Small intestine (tissue), 7 donors: ENCODE data around the gene TNFRSF1A. TPM values are rescaled to one million over a fixed set of nuclear protein-coding genes. Genes with fewer than 3 reads are reported as not detected.
A peak's percentile ranks its signal among the peaks of the same experiment; 100 is the strongest.
"Not testable (repeated sequence)": the region's sequence is repeated elsewhere in the genome, so short reads cannot be mapped to it uniquely, and the experiment has no call there.

ENCODE experiments used
- DNase-seq, 2 donors: peaks; one replicate each; pipeline versions ENCODE4 v3.0.0 to v3.0.0-alpha.2; 2013
- FAIRE-seq: peaks from 2 replicates; lab custom pipeline; 2012; peaks lifted over from hg19 to GRCh38; lab: Jason Lieb, UNC
- H3K27ac ChIP-seq, 3 donors: one replicate each; pipeline ENCODE4 v1.5.1; 2013; ENCODE audit warnings: low read length in 2 of 3, mild to moderate bottlenecking in 2 of 3, control low read depth in 1 of 3, inconsistent platforms in 1 of 3, low read depth in 1 of 3, moderate library complexity in 1 of 3
- H3K27me3 ChIP-seq, 3 donors: one replicate each; pipeline ENCODE4 v1.6.1; 2013; ENCODE audit warnings: low read length in 3 of 3, inconsistent platforms in 1 of 3; ENCODE audit not compliant: control insufficient read depth in 3 of 3, insufficient read depth in 3 of 3
- H3K36me3 ChIP-seq, 3 donors: one replicate each; pipeline ENCODE4 v1.6.1; 2013; ENCODE audit warnings: low read length in 3 of 3, inconsistent platforms in 1 of 3, low read depth in 1 of 3, mild to moderate bottlenecking in 1 of 3, moderate library complexity in 1 of 3; ENCODE audit not compliant: control insufficient read depth in 3 of 3, insufficient read depth in 2 of 3
- H3K4me1 ChIP-seq, 3 donors: one replicate each; pipeline ENCODE4 v1.6.1; 2013; ENCODE audit warnings: low read length in 2 of 3, inconsistent platforms in 1 of 3, low read depth in 1 of 3, mild to moderate bottlenecking in 1 of 3, moderate library complexity in 1 of 3; ENCODE audit not compliant: control insufficient read depth in 3 of 3, insufficient read depth in 2 of 3
- H3K4me3 ChIP-seq, 3 donors: one replicate each; pipeline ENCODE4 v1.5.1; 2013; ENCODE audit warnings: low read length in 3 of 3, control low read depth in 1 of 3, inconsistent platforms in 1 of 3, low read depth in 1 of 3, mild to moderate bottlenecking in 1 of 3, moderate library complexity in 1 of 3
- H3K9me3 ChIP-seq, 2 donors: one replicate each; pipeline ENCODE4 v1.6.1; 2013; ENCODE audit warnings: low read depth in 1 of 2, low read length in 1 of 2; ENCODE audit not compliant: control insufficient read depth in 2 of 2, insufficient read depth in 1 of 2
- WGBS, 3 donors: extraction: QIAGEN DNeasy Blood & Tissue Kit; methylation state at CpG; one replicate each; pipeline ENCODE4 v1.1.7; 2013; 5-methylcytosine and 5-hydroxymethylcytosine counted together
- polyA plus RNA-seq, 4 donors: library from polyadenylated mRNA; stranded (reverse) in 3 of 4; unstranded in 1 of 4; fragments of 200-250 nt in 3 of 4; fragments of 120-200 nt in 1 of 4; gene quantifications; one replicate each; pipeline versions ENCODE4 v1.2.1 to v1.2.3, GENCODE V29; 2013
- donor health status: healthy with polysubstance abuse.
- donor health status: control.
- donor health status: control.
- donor health status: Bipolar disorder and iron deficiency.
- donor health status: healthy.

Gene TNFRSF1A
- polyA plus RNA-seq, 4 donors, result 77.2 to 108 (median 97.6) TPM

DNA sequence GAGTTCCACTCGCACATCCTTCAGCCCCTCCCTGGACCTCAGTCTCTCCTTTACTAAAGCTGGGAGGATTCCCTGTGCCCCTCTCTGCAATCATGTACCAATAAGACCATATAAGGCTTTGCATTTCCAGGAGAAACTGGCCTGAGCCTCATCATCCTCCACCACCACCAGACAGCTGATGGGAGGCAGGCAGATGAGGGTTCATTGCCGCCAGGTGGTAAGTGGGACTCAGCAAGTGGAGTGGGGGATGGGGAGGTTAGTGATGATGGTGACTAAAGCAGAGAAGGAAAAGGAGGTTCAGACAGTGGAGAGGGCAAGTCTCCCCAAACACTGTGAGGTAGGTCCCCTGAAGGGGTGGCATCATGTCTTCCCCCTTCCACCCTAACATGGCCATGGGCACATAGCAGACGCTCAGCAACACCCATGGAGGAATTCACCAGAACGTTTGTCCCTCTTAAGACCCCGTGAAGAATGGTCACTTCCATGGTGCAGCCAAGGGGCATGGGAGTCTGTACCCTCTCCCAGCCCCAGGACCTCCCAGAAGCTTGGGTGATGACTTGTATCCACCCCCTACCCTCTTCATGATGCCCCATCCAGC, 4.5 kb upstream of the TNFRSF1A start:
- peaks cover 0 to 2% (median 0%) of the 10 kb centered on the region in 3 donors for H3K36me3 ChIP-seq
- peak overlapping the region; percentile 83 to 90 (median 87) for H3K27ac ChIP-seq
- no peaks in the 10 kb centered on the region for H3K27me3 ChIP-seq
- DNase-seq (peak in 1 of 2 donors; percentile 39), FAIRE-seq (no peak)
- H3K4me1 ChIP-seq, result peaks cover 6 to 39% (median 6%) of the 10 kb centered on the region in 3 donors
- 75 to 80% (median 78%) methylated on average over 5 of the region's 5 CpGs for WGBS, 3 donors
- H3K4me3 ChIP-seq, result no peak overlapping the region
- H3K9me3 ChIP-seq, result no peaks in the 10 kb centered on the region

DNA sequence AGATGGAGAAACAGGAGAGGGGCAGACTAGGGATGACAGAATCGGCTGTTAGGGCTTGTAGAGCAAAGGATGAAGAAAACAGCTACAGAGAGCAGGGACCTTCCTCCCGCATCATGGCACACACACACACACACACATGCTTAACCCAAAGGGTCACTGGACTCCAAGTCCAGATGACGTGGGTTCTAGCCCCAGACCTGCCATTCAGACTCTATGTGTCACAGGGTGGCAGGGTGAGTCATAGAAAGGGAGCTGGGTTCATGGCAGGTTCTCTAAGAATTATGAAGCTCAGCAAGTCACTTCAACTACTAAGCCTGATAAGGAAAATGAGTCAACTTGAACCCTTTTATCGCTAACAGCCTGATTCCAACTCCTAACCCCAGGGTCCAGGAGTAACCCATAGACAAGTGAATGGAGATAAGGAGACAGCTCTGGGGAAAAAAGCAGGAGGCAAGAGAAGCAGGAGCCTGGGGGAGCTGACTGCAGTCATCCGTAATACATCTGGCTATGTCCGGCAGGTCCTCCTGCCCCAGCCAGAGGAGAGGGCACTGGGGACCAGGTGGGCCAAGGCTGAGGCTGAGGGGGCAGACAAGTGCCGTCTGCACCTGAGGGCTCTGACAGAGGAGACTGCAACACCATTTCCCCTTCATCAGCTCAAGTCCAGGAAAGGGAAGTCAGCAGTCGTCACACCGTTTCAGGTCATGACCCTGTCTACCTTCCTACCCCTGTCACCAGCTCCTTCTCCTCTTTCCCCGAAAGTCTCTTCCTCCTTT, 3.6 kb upstream of the TNFRSF1A start:
- peak overlapping the region; percentile 83 to 90 (median 87) for H3K27ac ChIP-seq
- 12 to 42% (median 29%) methylated on average over 9 to 10 of the region's 10 CpGs for WGBS, 3 donors
- FAIRE-seq, result peak; percentile 36
- H3K36me3 ChIP-seq, result peaks cover 0 to 8% (median 0%) of the 10 kb centered on the region in 3 donors
- H3K4me3 ChIP-seq, result peak overlapping the region in 1 of 3 donors; percentile 5
- H3K9me3 ChIP-seq, result no peaks in the 10 kb centered on the region
- peaks cover 6 to 39% (median 6%) of the 10 kb centered on the region in 3 donors for H3K4me1 ChIP-seq
- DNase-seq, result peak; percentile 93 to 99
- no peaks in the 10 kb centered on the region for H3K27me3 ChIP-seq

DNA sequence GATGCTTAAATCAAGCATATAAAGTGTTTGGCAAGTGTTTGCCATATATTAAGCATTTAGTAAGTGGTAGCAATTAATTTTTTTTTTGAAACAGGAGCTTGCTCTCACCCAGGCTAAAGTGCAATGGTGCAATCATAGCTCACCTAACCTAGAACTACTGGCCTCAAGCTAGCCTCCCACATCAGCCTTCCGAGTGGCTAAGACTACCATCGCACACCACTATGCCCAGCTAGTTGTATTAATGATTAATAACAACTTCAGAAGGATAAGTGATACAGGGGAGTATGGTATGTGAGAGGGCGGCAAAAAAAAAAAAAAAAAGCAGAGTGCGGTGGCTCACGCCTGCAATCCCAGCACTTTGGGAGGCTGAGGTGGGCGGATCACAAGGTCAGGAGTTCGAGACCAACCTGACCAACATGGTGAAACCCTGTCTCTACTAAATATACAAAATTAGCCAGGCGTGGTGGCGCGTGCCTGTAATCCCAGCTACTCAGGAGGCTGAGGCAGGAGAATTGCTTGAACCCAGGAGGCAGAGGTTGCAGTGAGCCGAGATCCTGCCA, 2.3 kb upstream of the TNFRSF1A start:
- not testable (repeated sequence) for FAIRE-seq, H3K4me3 ChIP-seq, H3K9me3 ChIP-seq, H3K27me3 ChIP-seq
- Histone ChIP-seq H3K36me3 (peaks cover 0 to 16% (median 0%) of the 10 kb centered on the region in 3 donors), H3K27ac (peak overlapping the region; percentile 53 to 80 (median 66)), H3K4me1 (peaks cover 6 to 46% (median 6%) of the 10 kb centered on the region in 3 donors)
- peak in 1 of 2 donors; percentile 70 for DNase-seq
- 76 to 89% (median 82%) methylated on average over 9 to 11 of the region's 11 CpGs for WGBS, 3 donors

DNA sequence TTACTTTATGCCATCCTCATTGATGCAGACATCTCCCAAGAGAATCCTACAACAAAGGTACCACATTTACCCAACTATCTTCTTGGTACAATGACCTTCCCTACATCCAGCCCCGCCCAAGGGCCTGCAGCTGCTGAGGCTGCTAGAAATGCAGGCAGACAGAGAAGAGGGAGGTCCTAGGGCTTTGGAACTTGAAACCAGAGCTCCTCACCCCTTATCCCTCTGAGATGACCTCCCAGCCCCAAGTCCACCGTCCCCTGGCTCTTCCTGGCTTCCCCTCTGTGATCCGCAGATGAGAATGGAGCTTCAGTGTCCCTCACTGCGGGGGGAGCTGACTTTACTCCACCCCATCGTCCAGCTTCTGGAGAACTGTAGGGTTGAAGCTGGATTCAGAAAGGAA, 1.6 kb upstream of the TNFRSF1A start:
- WGBS, 3 donors, result 51 to 54% (median 52%) methylated on average over 5 of the region's 5 CpGs
- Histone ChIP-seq H3K36me3 (peaks cover 0 to 18% (median 0%) of the 10 kb centered on the region in 3 donors), H3K4me1 (peaks cover 6 to 51% (median 6%) of the 10 kb centered on the region in 3 donors), H3K27me3 (no peaks in the 10 kb centered on the region), H3K9me3 (no peaks in the 10 kb centered on the region), H3K4me3 (no peak overlapping the region), H3K27ac (peak overlapping the region; percentile 53 to 80 (median 66))
- FAIRE-seq (no peak), DNase-seq (peak; percentile 71 to 78)

DNA sequence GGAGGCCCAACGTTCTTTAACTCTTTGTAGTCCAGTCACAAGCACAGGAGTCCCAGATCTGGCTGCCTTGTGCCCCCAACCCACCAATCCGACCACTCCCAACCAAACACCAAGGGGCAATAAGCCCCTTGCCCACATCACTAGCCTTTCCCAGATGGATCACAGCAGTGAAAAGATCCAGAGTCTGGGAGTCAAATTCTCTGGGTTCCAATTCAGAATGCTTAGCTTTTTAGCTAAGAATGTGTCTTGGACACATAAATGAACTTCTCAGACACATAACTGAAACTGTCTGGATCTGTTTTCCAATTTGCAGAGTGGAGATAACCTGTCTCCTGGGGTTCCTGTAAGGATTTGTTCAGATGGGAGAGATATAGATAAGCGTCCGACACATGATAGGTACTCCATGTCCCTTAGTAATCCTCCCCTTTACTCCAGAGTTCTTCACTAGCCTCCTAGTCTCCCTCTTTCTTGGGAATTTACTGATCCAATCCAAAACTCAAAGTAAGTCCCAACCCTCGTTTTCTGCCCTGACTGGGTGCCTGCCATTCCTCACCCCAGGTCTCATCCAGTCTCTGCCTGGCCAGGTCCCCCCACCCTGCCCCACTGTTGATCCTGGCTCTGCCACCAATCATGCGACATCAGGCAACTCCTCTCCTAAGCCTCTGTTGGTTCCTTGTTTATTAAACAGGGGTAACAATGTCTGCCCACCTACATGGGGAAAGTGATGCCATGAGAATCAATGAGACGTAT, 439 bp upstream of the TNFRSF1A start:
- Histone ChIP-seq H3K27me3 (no peaks in the 10 kb centered on the region), H3K4me1 (peaks cover 6 to 63% (median 6%) of the 10 kb centered on the region in 3 donors), H3K4me3 (peak overlapping the region; percentile 83 to 96 (median 85)), H3K36me3 (peaks cover 0 to 30% (median 0%) of the 10 kb centered on the region in 3 donors), H3K27ac (peak overlapping the region; percentile 97 to 100 (median 98)), H3K9me3 (no peaks in the 10 kb centered on the region)
- no peak for FAIRE-seq
- DNase-seq, result peak in 1 of 2 donors; percentile 32
- 39 to 49% (median 41%) methylated on average over 7 of the region's 7 CpGs for WGBS, 3 donors

DNA sequence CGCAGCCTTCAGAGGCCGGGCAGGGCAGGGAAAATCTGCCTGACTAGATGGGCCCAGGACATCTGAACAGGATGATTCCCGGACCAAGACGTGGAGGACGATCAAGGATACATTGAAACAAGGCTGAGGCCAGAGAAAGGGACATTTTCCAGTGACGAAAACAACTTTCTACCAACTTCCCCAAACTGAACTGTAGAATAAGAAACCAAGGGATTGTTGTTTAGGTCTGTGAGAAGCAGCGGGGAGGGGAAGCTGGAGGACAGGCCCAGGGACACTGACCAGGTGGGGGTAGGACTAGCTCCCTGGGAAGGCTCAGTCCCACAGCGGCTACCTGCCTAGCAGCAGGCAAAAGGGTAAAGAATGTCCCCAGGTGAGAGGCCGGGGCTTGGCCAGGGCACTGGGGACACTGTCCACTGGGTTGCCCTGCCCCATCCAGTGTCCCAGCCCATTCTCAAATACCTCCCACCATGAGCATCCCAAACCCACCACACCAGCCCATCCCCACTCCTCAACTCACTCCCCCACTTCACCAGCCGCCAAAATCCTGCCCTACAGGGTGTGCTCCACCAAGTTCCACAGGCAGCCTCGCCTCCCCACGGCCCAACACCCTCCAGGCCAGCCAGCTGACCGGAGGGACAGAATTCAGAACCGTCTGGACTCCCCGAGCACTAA, 995 bp downstream of the TNFRSF1A start:
- peak in 1 of 2 donors; percentile 42 for DNase-seq
- Histone ChIP-seq H3K27ac (peak overlapping the region; percentile 97 to 100 (median 98)), H3K4me3 (peak overlapping the region; percentile 83 to 96 (median 85)), H3K9me3 (no peaks in the 10 kb centered on the region), H3K27me3 (no peaks in the 10 kb centered on the region), H3K36me3 (peaks cover 0 to 39% (median 0%) of the 10 kb centered on the region in 3 donors), H3K4me1 (peaks cover 3 to 70% (median 6%) of the 10 kb centered on the region in 3 donors)
- FAIRE-seq, result no peak
- WGBS, 3 donors, result 3 to 4% (median 3%) methylated on average over 15 of the region's 15 CpGs

DNA sequence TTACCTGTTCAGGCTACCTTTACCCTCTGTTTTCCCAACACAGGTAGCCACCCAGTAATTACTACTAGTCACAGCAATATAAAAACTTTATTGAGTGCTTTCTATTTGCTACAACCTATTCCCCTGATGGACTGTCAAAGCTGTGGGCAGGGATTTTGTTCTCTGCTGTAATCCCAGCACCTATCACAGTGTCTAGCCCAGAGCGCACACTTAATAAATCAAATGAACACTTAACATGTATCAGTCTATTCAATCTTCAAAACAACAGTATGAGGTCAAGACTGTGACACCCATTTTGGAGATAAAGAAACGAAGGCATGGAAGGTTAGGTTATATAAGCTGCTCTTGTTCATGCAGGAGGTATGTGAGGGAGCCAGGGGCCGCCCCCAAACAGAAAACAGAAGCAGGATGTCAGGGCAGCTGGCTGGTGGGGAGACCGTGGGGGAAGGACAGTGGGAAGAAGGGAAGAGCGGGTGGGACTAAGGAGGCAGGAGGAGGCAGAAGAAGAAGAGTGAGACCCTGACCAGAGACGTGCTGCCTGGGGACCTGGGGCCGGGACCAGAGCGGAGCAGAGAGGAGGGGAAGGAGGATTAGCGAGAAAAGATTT, 1.7 kb downstream of the TNFRSF1A start:
- Histone ChIP-seq H3K4me3 (peak overlapping the region; percentile 83 to 96 (median 85)), H3K27ac (peak overlapping the region; percentile 97 to 100 (median 98)), H3K36me3 (peaks cover 0 to 45% (median 0%) of the 10 kb centered on the region in 3 donors), H3K27me3 (no peaks in the 10 kb centered on the region), H3K4me1 (peaks cover 3 to 73% (median 6%) of the 10 kb centered on the region in 3 donors), H3K9me3 (no peaks in the 10 kb centered on the region)
- DNase-seq, result peak; percentile 64 to 96
- FAIRE-seq, result no peak
- WGBS, 3 donors, result 1 to 5% (median 4%) methylated on average over 9 of the region's 9 CpGs
